Measurements from ENCODE around the gene OR2J3.
"Not testable (repeated sequence)": the region's sequence is repeated elsewhere in the genome, so short reads cannot be mapped to it uniquely, and the experiment has no call there.

Gene OR2J3

GRCh38 chr6:29107758-29108157, at the start of gene OR2J3:
Gene OR2J3, plus strand, starts transcription at chr6:29108058. Its CDS starts 3,833 bp downstream, at chr6:29111891.
- no peak for DNase-seq

GRCh38 chr6:29071831-29072723, 35.8 kb upstream of the OR2J3 start:
- peak; percentile 2 for DNase-seq

GRCh38 chr6:29079203-29079602, 28.7 kb upstream of the OR2J3 start:
- no peak for DNase-seq

GRCh38 chr6:29081312-29081711, 26.5 kb upstream of the OR2J3 start:
- no peak for DNase-seq

- no peak for DNase-seq
Measured at GRCh38 chr6:29082457-29082856, 25.4 kb upstream of the OR2J3 start.

GRCh38 chr6:29087213-29087612, 20.6 kb upstream of the OR2J3 start, which contains the start of gene OR2B3:
Gene OR2B3, minus strand, starts transcription at chr6:29087313. Its CDS starts 65 bp downstream, at chr6:29087248.
- DNase-seq: no peak

GRCh38 chr6:29092957-29093356, 14.9 kb upstream of the OR2J3 start:
- DNase-seq: no peak

- no peak for DNase-seq
Measured at GRCh38 chr6:29097803-29098202, 10.1 kb upstream of the OR2J3 start.

- no peak for DNase-seq
Measured at GRCh38 chr6:29099190-29099589, 8.7 kb upstream of the OR2J3 start, which contains the start of gene OR2J1. Gene OR2J1, plus strand, starts transcription at chr6:29099490. Its CDS starts 1,453 bp downstream, at chr6:29100943.

GRCh38 chr6:29112135-29112534, 4.3 kb downstream of the OR2J3 start:
- DNase-seq: no peak

- DNase-seq: not testable (repeated sequence)
Measured at GRCh38 chr6:29114964-29115363, 7.1 kb downstream of the OR2J3 start.

- no peak for DNase-seq
Measured at GRCh38 chr6:29129326-29130012, 21.6 kb downstream of the OR2J3 start.

- DNase-seq: no peak
Measured at GRCh38 chr6:29130644-29131043, 22.8 kb downstream of the OR2J3 start.

GRCh38 chr6:29131691-29132090, 23.8 kb downstream of the OR2J3 start:
- DNase-seq: no peak

- no peak for DNase-seq
Measured at GRCh38 chr6:29137724-29138123, 29.9 kb downstream of the OR2J3 start.

GRCh38 chr6:29141606-29142005, 33.7 kb downstream of the OR2J3 start:
- no peak for DNase-seq

- DNase-seq: no peak
Measured at GRCh38 chr6:29142309-29142708, 34.5 kb downstream of the OR2J3 start.

- DNase-seq: no peak
Measured at GRCh38 chr6:29146179-29146578, 38.3 kb downstream of the OR2J3 start.

- no peak for DNase-seq
Measured at GRCh38 chr6:29147074-29147473, 39.2 kb downstream of the OR2J3 start.

- not testable (repeated sequence) for DNase-seq
Measured at GRCh38 chr6:29149444-29149843, 41.6 kb downstream of the OR2J3 start.

- DNase-seq: no peak
Measured at GRCh38 chr6:29153083-29153482, 45.2 kb downstream of the OR2J3 start.

- not testable (repeated sequence) for DNase-seq
Measured at GRCh38 chr6:29155182-29155581, 47.3 kb downstream of the OR2J3 start.

- not testable (repeated sequence) for DNase-seq
Measured at GRCh38 chr6:29159922-29160321, 52.1 kb downstream of the OR2J3 start.

Measured in CD4-positive, alpha-beta T cell treated with Interleukin-21 for 1 hour (primary cell).